GM12891 (cell line): ENCODE data around the gene RRAS2.

Experiments
- PAX5 ChIP-seq: IDR thresholded peaks from 2 replicates; pipeline ENCODE4 v1.6.1; 2011; ENCODE audit warnings: low read length, moderate library complexity, mild to moderate bottlenecking; ENCODE audit not compliant: insufficient read depth, severe bottlenecking
- POLR2A ChIP-seq: IDR thresholded peaks from 2 replicates; pipeline ENCODE4 v1.6.1; 2011; ENCODE audit warnings: low read depth, low read length, control low read depth
- POLR2AphosphoS5 ChIP-seq: IDR thresholded peaks from 2 replicates; pipeline ENCODE4 v1.6.1; 2011; ENCODE audit warnings: low read depth, low read length, control low read depth
- POU2F2 ChIP-seq: IDR thresholded peaks from 2 replicates; pipeline ENCODE4 v1.6.1; 2011; ENCODE audit warnings: low read depth, mild to moderate bottlenecking, control low read depth, low read length, moderate library complexity
- SPI1 ChIP-seq: IDR thresholded peaks from 2 replicates; pipeline ENCODE4 v1.6.1; 2011; ENCODE audit warnings: low read depth, low read length, control low read depth
- TAF1 ChIP-seq: IDR thresholded peaks from 2 replicates; pipeline ENCODE4 v1.6.1; 2011; ENCODE audit warnings: low read depth, low read length, control low read depth

GRCh38 chr11:14266622-14267021 is 92.4 kb downstream of the RRAS2 start:
- TF ChIP-seq POLR2AphosphoS5 (no peak), POLR2A (no peak), SPI1 (no peak), TAF1 (no peak), PAX5 (no peak), POU2F2 (no peak)
